HG03460 (cell line): Measurements from ENCODE around the gene GSG1.
"Not testable (repeated sequence)": the region's sequence is repeated elsewhere in the genome, so short reads cannot be mapped to it uniquely, and the experiment has no call there.

Source experiments
- ATAC-seq: cut with Tn5 transposase; IDR thresholded peaks from one replicate; pipeline ENCODE4 v1.9.1; 2021; ENCODE audit not compliant: unreplicated experiment

The GSG1 gene

DNA sequence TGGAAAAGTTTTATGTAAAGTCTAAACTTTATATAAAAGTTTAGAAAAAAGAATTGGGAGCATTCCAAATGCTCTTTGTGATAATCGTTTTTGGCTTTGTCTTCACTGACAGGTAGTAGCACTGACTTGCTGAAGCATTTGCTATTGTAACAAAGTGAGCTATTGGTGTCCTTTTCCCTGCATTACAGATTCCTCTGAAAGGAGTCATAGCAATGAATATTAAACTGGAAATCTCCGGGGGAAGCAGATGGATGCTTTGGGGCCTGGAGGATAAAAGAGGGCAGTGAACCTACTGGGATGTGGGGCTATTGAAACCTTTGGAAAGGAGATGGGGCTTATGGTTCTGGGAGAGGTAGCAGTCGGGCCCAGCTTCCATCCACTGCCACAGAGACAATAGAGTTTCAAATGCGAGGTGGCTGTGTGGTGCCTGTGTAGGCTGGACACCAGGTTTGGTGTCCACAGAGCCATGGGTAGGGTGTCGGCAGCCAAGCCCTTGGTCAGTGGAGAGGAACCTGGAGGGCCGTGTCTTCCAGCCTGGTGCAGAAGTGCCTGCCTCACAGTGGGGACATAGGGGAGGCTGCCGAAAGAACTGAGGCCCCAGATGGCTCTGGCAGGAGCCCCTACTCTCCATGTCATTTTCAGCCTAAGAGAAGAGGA is 10.1 kb downstream of the GSG1 start:
- no peak for ATAC-seq

DNA sequence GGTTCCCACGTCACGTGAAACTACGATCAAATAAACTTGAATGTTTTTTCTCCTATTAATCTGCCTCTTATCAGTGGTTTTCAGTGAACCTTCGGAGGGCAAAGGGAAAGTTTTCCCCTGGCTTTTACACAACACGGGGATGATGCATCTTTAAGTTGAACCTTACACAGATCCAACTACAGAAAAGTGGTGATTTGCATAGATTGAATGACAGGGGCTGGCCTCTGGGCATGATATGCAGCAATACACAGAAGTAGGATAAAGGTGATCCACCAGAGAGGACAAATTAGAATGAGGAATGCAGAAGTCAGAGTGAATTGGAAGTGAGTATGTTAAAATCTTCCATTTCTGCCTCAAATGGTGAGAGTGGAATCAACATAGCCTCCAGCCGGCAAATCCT is 11.6 kb downstream of the GSG1 start:
- no peak for ATAC-seq

DNA sequence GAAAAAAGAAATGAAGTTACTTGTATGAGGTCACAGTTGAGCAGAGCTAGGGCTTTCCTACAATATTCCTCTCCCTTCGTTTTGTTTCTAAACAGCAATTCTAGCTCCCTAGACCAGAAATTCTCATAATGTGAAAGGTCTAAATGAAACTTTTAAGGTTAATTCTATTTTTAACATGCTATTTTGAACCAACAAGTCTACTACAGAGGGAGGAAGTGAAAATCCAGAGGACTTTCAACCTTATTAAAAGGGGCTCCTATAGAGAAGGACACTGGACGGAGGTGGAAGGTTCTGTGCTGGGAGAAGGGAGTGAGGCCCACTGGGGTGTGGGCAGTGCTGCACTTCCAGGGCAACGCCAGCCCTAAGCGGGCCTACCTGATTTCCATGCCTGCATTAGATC is 13.4 kb downstream of the GSG1 start:
- no peak for ATAC-seq

DNA sequence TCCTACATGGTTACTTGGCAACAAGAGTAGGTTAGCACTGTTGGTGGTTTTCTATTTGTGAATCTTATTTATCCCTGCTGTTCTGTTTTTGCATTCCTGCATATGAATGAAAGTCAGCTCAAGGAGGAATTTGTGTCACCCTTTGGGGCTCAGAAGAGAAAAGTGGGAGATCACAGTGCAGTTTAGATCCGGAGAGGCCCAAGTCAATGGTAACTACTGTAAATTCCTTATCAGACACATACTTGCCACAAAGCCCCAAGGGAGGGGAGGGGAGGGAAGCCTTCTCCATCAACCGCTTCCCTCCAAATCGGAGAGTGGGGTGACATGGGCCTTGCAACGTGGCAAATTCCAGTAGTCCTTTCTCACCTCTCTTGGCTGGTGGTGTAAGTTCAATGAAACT is 15.0 kb downstream of the GSG1 start:
- no peak for ATAC-seq

DNA sequence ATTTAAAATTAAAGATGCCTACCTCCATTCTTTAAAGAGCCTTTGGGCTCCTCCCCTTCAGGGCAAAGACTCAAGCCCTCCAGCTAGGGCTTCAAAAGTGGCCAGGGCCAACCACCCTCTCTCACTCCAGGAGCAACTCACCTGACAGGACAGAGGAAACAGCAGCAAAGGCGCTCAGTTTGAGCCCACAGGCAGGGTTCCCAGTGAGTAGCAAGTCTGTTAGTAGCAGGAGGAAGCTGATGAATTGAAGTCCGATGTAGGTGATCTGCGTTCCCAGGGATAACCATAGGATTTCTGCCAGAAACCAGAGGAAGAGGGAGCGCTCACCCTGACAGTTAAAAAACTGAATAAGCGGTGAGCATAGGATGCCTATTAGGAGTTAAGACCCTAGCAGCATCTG is 15.7 kb downstream of the GSG1 start:
- ATAC-seq, result no peak

DNA sequence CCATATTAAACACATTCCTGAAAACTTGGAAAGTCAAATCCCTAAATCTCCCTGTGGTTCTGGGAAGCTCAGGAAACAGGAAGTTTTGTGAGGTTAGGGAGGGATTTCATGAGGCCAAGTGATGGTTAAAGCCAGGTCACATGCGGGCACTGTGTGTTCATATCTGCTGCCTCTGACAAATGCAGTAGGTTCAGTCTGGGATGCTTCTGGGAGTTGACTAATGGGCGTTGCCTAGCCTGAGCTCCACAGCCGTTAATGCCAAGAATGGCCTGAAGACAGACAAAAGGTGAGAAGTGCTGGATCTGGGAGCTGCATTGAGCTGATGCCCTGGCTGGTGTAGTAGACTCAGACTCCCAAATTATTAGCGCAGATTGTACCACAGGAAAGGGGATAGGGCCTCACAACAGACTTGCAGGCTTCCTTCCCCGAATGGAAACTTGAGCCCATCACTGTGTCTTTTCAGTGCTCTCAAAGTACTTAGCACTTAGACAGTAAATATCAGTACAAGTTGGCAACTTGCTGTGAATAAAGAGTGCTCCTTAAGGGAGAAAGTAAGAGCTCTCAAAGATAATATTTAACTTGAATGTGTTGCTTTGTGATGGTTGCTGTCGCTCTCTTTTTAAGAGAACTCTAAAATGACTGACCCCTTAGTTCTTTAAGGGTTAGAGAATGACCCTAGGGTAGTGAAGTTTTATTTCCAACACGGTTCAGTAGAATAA is 17.3 kb downstream of the GSG1 start:
- no peak for ATAC-seq

DNA sequence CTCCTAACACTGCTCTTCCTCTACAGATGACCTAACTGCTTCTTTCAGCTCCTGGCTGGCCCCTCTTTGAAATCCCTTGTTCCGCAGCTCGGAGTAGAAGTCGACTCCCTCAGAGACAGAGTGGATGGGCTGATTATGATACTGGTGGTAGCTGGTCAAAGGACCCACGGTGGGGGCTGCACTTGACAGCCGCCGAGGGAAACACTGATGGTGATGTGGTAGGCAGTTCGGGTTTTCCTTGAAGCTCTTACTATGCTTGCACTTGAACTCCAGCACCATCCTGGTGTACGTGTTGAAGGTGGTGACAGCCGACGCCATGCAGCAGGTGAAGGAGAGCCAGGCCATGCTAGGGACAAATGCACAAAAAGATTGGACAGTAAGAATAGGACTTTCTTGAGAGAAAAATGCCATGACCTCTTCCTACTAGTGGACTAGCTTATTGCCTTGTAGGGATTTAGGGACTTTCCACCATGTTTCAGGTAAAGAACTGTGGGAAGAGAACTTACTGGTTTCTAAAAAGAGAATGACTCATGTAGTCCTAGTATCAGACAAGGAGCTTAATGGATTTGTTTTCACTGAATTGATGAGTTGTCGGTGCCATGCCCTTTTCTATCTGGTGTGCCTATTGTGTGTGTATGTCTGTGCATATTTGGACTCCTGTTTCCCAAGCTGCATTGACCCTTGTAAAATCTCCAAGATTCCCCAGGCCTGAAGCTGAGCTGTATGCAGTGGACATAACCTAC is 18.4 kb downstream of the GSG1 start:
- ATAC-seq, result no peak

DNA sequence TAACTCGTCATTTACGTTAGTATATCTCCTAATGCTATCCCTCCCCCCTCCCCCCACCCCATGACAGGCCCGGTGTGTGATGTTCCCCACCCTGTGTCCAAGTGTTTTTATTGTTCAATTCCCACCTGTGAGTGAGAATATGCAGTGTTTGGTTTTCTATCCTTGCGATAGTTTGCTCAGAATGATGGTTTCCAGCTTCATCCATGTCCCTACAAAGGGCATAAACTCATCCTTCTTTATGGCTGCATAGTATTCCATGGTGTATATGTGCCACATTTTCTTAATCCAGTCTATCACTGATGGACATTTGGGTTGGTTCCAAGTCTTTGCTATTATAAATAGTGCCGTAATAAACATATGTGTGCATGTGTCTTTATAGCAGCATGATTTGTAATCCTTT is 19.8 kb downstream of the GSG1 start:
- not testable (repeated sequence) for ATAC-seq

DNA sequence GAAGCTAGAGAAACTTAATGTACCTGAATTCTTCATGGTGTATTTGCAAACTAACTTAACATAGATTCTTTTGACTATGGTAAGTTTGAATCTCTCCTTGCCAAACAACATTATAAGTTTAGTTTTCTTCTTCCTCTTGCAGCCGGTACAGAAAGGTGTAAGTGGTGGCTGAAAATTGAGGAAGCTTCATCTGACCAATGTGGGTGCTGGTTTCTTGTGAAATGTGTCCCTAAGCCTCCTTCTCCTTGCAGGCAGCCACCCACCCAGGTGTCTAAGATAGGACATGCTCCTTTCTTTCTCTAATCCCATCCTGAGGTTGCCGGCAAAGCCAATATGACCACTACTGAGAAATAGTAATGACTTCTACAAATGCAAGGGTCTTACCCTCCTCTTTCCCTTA is 20.6 kb downstream of the GSG1 start:
- no peak for ATAC-seq

DNA sequence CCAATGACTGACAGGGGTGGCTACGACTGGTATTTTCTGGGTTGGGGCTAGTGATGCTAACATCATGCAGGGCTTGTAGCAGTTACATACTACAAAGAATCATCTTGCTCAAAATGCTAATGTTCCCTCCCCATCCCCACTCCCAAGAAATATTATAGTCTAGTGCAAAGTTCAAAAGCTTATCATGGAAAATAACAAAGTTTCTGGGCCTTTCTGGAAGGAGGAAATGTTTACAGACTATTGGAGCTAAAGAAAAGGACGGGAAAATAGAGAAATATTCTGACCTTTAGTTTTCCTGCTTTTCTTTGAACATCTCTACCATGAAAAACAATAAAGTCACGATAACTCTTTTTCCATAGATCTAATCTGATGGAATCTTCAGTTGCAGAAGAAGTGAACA is 23.2 kb downstream of the GSG1 start:
- ATAC-seq, result no peak

DNA sequence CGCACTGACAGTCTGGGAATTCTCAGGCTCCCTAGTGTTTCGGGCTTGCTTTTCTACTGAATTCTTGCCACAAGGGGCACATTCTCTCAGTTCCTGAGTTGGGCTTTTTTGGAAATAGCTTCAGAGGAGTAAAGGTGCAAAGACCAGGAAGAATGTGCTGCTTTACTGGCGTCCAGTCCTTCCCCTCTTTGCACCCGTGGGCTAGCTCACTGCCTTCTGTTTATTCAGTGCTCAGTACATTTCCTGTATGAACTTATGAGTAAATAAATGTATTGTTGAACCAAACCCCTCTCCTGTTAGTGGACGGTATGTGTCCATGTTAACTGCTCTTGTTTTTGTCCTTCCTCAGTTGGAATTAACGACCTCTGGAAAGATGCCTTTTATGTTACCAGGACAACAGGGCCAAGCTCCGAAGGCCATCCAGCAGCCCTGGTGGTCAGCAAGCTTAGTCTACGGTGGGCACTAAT is 24.0 kb downstream of the GSG1 start:
- ATAC-seq, result no peak

DNA sequence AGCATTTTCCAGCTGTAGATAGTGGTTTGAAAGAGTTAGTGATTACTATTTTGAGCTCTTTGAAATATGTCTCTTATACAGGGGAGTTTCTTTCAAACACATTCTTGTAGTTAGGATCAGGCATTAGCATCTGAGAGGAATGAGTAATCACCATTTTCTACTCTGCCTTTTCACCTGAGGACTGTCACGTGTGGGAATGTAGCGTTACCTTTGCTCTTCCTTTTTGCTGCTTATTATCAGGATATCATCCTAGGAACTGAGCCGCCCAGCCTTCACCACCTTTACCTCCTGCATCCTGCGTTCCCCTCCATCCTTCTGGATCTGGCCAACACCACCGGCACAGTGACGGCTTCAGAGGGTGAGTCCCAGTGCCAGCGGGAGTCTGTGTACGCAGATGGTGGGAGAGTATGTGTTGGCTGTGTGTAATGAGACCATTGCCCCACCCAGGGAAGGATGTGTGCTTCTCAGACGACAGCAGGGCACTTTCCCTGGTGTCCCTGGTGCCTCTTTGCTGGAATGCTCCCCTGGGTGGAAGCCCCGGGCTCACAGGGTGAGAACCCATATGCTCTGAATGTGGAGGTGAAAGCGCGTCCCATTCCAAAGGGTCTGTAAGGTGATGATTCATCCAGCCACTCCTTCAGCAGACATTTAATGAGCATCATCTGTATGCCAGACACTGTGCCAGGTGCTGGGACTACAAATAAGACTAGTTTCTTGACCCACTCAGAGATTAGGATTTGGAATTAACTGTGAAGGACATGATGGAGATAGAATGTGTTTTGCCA is 27.5 kb downstream of the GSG1 start:
- no peak for ATAC-seq

DNA sequence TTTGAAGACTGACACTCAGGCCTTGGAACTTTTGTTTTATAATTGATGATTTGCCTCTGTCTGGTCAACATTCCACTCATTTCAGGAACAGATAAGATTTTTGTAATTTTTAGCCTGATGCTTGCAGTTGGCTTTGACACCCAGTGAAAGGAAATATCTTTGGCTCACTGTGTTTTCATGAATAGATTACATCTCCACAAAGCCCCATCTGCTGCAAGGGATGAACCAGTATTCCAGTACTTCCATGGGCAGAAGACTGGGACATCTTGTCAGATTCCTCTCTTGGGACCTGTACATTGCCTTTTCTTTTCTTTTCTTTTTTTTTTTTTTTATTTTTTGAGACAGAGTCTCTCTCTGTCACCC is 28.4 kb downstream of the GSG1 start:
- no peak for ATAC-seq

DNA sequence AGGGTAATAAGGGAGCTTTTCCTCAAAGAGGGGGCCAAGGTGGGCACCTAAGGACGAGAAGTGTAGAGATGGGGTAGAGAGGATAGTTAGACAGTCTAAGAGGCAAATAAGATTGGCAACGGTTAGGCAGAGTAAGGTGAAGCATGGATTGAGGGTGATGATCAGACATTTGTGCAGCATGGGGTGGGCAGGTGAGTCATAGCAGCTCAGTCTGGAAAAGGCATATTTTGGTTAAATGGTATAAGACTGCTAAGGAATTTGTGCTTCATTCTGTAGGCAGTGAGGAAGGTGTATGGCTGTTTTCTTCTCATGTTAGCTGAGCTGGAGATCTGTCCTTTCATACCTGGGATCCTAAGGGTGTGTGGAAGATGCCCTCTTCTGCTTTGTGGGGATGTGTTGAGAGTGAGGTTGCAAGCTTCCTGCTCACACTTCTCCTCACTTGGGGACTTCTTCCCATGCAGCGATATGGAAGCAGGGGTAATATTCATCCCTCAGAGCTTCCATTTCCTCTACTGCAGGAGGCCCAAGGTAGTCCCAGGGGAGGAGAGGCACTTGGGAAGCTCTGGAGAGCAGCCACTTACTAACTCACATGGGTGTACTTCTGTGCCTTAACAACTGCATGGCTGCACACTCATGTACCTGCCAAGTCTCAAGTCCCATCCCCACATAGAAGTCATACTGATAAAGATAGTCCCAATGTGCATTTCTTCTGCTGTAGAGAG is 28.9 kb downstream of the GSG1 start:
- no peak for ATAC-seq

DNA sequence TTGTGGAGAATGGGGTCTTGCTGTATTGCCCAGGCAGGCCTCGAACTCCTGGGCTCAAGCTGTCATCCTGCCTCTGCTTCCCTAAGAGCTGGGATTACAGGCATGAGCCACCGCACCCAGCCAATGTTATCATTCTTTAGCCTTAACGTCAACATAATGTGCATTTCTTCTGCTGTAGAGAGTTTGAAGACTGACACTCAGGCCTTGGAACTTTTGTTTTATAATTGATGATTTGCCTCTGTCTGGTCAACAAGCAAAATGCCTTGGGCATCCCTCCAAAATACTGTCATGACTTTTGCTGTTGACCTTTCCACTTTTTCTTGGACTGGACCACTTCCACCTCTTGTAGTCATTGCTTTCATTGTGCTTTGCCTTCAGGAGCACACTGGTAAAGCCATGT is 30.3 kb downstream of the GSG1 start:
- no peak for ATAC-seq

DNA sequence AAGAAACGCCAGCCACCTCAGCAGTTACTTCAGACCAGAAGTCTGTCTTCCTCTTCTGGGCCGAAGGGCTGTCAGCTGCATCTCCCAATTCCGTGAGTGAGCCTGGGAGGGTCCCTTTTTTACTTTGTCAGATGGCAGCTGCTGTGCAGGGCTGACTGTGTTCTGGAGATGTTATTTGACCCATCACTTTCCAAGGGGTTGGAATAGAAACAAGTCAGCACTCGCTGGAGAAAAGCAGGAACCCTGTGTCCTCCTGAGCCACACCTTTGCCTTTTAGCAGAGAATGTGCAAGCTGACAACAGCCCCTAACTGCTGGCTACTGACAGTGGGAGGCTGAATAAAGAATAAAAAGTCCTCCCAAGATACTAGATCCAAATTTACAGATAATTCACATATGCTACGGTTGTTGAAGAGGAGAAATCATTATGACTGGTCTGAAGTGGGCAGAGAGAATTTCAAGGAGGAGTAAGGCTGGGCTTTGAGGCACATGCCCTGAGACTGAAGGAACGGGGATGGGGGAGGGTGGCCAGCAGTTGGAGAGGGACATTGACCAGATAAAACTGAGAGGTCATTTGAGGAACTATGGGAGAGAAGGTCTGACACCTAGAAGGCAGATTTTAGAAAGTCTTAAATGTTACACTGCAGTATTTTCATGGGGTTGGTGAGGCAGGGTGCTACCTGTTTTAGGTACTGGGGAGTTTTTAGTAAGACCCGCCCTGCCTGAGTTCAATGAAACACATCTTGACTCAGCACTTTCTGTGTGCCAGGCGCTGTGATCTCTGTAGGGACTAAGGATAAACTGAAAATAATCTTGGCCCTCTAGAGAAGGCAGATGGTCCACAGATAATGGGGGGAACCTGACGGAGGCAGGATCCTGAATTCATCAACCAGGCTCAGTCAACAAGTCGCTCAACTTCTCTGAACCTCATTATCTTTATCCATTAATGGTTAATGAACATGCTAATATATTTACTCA is 31.9 kb downstream of the GSG1 start:
- ATAC-seq, result no peak

DNA sequence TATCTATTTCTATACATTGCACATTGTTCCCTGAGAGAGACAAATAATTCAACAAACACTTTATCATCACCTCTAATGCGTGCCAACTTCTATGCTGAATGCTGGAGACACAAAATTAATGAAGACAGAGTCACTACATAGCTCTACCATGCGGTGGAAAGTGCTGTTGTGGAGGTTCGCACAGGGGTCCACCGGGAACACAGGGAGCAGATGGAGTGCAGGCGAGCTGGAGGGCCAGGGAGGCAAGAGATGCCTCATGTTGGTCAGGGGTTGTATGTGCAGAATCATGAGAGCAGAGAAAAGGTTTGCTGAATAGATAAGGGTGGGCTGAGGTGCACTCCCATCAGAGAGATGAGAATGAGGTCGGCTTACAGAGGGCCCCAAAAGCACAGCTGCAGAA is 34.1 kb downstream of the GSG1 start:
- ATAC-seq, result no peak

DNA sequence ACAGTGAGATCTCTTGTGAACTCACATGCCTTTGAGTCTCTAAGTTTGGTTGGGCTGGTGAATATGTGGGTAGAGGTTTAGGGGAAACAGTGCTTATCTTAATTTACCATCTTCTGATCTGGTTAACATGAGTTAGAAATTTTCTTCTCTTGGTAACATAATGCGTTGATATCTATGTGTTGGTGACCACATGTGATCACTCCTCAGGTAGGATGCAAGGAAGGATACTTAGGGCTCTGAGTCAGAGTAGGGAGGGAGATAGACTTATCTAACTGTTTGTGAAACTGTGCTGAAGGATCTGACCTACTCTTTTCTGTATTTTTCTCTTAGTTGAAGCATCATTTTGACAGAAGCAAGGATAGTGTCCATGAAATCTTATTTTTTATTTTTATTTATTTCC is 36.1 kb downstream of the GSG1 start:
- ATAC-seq, result no peak

DNA sequence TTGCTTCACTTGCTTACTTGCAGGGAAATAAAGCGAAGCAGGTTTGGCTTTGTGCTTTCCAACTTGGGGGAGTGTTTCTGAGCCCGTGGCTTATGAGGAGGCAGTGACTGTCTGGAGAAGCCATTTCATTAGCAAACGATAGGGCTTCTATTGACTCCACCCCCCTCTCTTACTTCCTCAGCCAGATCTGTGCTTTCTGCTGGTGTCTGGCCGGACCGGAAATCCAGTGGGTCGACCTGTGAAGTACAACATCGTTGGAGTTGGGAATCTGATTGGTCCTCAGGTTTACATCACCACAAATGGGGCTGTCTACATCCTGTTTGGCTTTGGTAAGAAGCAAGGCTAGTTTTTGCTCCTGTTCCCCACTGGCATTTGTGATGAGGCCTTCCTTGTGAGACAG is 37.0 kb downstream of the GSG1 start:
- ATAC-seq, result no peak

DNA sequence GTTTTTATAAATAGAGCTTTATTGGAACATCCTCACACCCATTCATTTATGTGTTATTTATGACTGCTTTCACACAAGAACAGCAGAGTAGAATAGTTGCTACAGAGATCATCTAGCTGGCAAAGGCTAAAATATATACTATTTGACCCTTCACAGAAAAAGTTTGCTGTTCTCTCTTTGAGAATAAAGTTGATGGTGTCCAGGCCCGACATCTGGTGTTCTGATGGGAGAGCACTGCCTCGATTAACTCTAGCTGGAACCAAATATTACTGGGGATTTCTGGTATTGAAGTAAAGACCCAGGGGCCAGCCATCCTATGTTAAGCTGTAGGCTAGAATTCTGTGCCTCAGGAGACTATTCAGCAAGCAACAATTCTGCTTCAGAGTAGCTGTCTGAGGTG is 37.5 kb downstream of the GSG1 start:
- no peak for ATAC-seq
